Measurements from ENCODE around the gene HIRA. TPM values are rescaled to one million over a fixed set of nuclear protein-coding genes. Genes with fewer than 3 reads are reported as not detected.

Gene HIRA
- total RNA-seq, 2 donors from 2014 or later, result 23.8 to 25.7 TPM

DNA sequence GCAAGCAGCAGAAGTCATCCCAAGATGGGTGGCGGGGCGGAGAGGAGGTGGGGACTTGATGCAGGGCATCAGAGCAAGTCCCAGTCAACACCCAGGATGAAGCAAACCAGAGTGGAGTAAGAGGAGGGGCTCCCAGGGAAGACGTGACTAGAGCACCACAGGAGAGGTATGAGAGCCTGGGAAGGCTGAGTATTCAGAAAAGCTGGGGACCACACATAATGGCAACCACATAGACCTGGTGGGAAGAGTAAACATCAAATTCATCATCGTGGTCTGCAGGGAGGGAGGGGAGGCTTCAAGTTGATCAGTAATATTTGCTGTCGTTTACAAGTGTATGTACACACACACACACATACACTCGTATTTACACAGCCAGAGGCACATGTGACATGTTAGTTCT, 79.3 kb downstream of the HIRA start:
- Histone ChIP-seq H3K9me3 (no peaks in the 10 kb centered on the region), H3K4me1 (ENCODE audit: control insufficient read depth in 1 of 2, low read depth in 2 of 2) (no peaks in the 10 kb centered on the region), H3K4me3 (no peak overlapping the region), H3K36me3 (peaks cover 54% of the 10 kb centered on the region), H3K27me3 (replicated peaks; ENCODE audit: insufficient read depth) (no peaks in the 10 kb centered on the region), H3K27ac (no peak overlapping the region)
- no peak for ATAC-seq (ENCODE audit: insufficient number of reproducible peaks, low FRiP score, low read depth)
- DNase-seq (ENCODE audit: low spot score), result no peak
- TF ChIP-seq CTCF (IDR thresholded peaks at IDR 0.05), result no peak

DNA sequence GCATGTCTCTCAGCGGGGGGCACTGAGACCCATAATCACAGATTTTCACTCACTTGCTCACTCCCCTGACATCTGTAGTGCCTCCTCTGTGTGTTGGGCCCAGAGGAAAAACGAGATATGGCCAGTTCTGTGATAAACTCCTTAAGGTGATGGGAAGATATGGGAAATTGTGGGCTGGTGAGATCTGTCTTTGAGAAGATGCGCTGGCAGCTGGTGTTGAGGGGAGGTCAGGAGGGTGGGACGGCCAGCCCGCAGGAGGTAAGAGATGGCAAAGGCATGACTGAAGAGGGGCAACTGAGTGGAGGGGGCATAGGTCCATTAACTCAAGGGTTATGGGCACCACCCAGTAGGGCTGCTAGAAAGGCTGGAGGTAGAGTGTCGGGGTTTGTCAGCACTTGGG, 79.9 kb downstream of the HIRA start:
- peaks cover 51% of the 10 kb centered on the region for H3K36me3 ChIP-seq
- H3K9me3 ChIP-seq, result no peaks in the 10 kb centered on the region
- no peak for ATAC-seq (ENCODE audit: insufficient number of reproducible peaks, low FRiP score, low read depth)
- no peak for DNase-seq (ENCODE audit: low spot score)
- no peaks in the 10 kb centered on the region for H3K4me1 ChIP-seq (ENCODE audit: control insufficient read depth in 1 of 2, low read depth in 2 of 2)
- H3K27me3 ChIP-seq (replicated peaks; ENCODE audit: insufficient read depth), result no peaks in the 10 kb centered on the region
- no peak overlapping the region for H3K27ac ChIP-seq
- H3K4me3 ChIP-seq, result no peak overlapping the region
- TF ChIP-seq CTCF (IDR thresholded peaks at IDR 0.05), result no peak

DNA sequence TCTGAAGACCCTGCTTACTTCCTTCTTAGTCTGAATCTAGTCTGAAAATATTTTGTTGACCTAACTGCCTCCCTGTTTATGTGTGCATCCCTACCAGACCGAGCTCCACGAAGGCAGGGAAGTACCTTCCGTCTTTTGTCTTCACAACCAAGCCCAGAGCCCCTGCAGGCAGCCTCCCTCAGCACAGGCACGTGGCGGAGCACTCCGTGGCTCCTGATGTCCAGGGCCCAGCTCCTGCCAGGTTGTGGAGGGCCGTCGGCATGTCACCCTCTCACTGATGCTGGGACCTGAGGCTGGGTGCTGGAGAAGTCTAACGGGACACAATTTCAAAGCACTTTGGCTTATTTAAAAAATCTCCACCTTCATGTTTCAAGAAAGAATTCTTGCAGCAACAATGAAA, 80.6 kb downstream of the HIRA start:
- ATAC-seq (ENCODE audit: insufficient number of reproducible peaks, low FRiP score, low read depth) (no peak), DNase-seq (ENCODE audit: low spot score) (no peak)
- Histone ChIP-seq H3K4me3 (no peak overlapping the region), H3K27ac (no peak overlapping the region), H3K9me3 (no peaks in the 10 kb centered on the region), H3K27me3 (replicated peaks; ENCODE audit: insufficient read depth) (no peaks in the 10 kb centered on the region), H3K36me3 (peaks cover 45% of the 10 kb centered on the region), H3K4me1 (ENCODE audit: control insufficient read depth in 1 of 2, low read depth in 2 of 2) (no peaks in the 10 kb centered on the region)
- TF ChIP-seq CTCF (IDR thresholded peaks at IDR 0.05), result no peak

DNA sequence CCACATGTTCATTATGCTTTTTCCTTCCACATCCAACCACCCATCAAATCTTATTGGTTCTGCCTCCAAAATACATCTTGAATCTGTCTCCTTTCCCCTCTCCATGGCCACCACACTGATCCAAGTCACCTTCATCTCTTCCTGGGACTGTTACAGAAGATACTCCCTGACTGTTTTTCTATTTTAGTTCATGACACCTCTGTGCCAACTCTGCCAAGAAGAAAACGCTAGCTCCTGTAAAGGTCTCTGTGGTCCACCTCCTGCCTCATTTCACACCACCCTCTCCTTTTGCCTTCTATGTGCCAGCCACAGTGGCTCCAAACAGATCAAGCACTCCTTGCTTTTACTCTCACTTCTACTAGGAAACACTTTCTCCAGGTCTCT, 81.1 kb downstream of the HIRA start:
- H3K4me1 ChIP-seq (ENCODE audit: control insufficient read depth in 1 of 2, low read depth in 2 of 2), result no peaks in the 10 kb centered on the region
- no peaks in the 10 kb centered on the region for H3K27me3 ChIP-seq (replicated peaks; ENCODE audit: insufficient read depth)
- H3K4me3 ChIP-seq, result no peak overlapping the region
- no peak overlapping the region for H3K27ac ChIP-seq
- H3K36me3 ChIP-seq, result peaks cover 44% of the 10 kb centered on the region
- DNase-seq (ENCODE audit: low spot score) (no peak), ATAC-seq (ENCODE audit: insufficient number of reproducible peaks, low FRiP score, low read depth) (no peak)
- TF ChIP-seq CTCF (IDR thresholded peaks at IDR 0.05), result no peak
- no peaks in the 10 kb centered on the region for H3K9me3 ChIP-seq

- Histone ChIP-seq H3K36me3 (peaks cover 44% of the 10 kb centered on the region), H3K27me3 (replicated peaks; ENCODE audit: insufficient read depth) (no peaks in the 10 kb centered on the region), H3K9me3 (no peaks in the 10 kb centered on the region), H3K27ac (no peak overlapping the region), H3K4me3 (no peak overlapping the region), H3K4me1 (ENCODE audit: control insufficient read depth in 1 of 2, low read depth in 2 of 2) (no peaks in the 10 kb centered on the region)
- DNase-seq (ENCODE audit: low spot score) (no peak), ATAC-seq (ENCODE audit: insufficient number of reproducible peaks, low FRiP score, low read depth) (no peak)
- no peak for TF ChIP-seq CTCF (IDR thresholded peaks at IDR 0.05)
These were observed 81.6 kb downstream of the HIRA start for GRCh38 chr22:19349778-19350475.
